Transverse colon (tissue), 4 donors: ENCODE measurements around the gene ZNFX1. TPM values are rescaled to one million over a fixed set of nuclear protein-coding genes. Genes with fewer than 3 reads are reported as not detected.

ENCODE experiments used
- DNase-seq: peaks from one replicate; pipeline ENCODE4 v3.0.0-alpha.2; 2019
- H3K27ac ChIP-seq, 4 donors: fragments of 200-600 bp; sonication (generic); 2 replicates each; pipeline ENCODE4 v1.5.1; 2016 to 2018; ENCODE audit warnings: inconsistent platforms in 4 of 4
- H3K27me3 ChIP-seq: fragments of 200-600 bp; sonication (generic); 2 replicates; pipeline ENCODE4 v1.5.1; 2017; ENCODE audit warnings: inconsistent platforms
- H3K36me3 ChIP-seq, 4 donors: fragments of 200-600 bp; sonication (generic); 2 replicates each; pipeline ENCODE4 v1.5.1; 2017 to 2019; ENCODE audit warnings: inconsistent platforms in 4 of 4
- H3K4me1 ChIP-seq, 4 donors: fragments of 200-600 bp; sonication (generic); 2 replicates each; pipeline ENCODE4 v1.5.1; 2017 to 2020; ENCODE audit warnings: inconsistent platforms in 4 of 4
- H3K4me3 ChIP-seq, 4 donors: fragments of 200-600 bp; sonication (generic); 1 replicate in 1 of 4; 2 replicates in 3 of 4; pipeline versions ENCODE4 v1.5.1 to v1.6.1; 2017 to 2019; ENCODE audit warnings: inconsistent platforms in 4 of 4
- H3K9me3 ChIP-seq, 2 donors: fragments of 200-600 bp; sonication (generic); 2 replicates each; pipeline ENCODE4 v1.5.1; 2017 to 2019; ENCODE audit warnings: inconsistent platforms in 2 of 2
- EP300 ChIP-seq: sonication (generic); formaldehyde crosslinking; IDR thresholded peaks from one replicate; pipeline ENCODE4 v1.6.1; 2017; ENCODE audit warnings: antibody characterized with exemption, low read depth
- POLR2A ChIP-seq: fragments of 450-650 bp; IDR thresholded peaks from one replicate; pipeline ENCODE4 v1.6.1; 2016; ENCODE audit warnings: antibody characterized with exemption, mild to moderate bottlenecking, moderate library complexity
- POLR2AphosphoS5 ChIP-seq, 3 donors: sonication (generic); formaldehyde crosslinking; IDR thresholded peaks; one replicate each; pipeline ENCODE4 v1.6.1; 2016; ENCODE audit warnings: antibody characterized with exemption in 3 of 3
- WGBS, 2 donors: methylation state at CpG; one replicate each; pipeline ENCODE4 v1.1.5; 2018; ENCODE audit warnings: low coverage in 1 of 2; 5-methylcytosine and 5-hydroxymethylcytosine counted together
- in situ Hi-C, 4 donors: fragments of 200-750 bp; cut with MboI; loops; one replicate each; pipeline versions ENCODE4 v1.15.0 to v1.15.1; 2017; ENCODE audit warnings: low sequenced_read_pairs in 3 of 4, low pct_ligation_motif_present in 1 of 4, low pct_unique_long_range_greater_than_20kb in 1 of 4
- intact Hi-C: fragments of 100-400 bp; cut with DNase I; formaldehyde crosslinking; loops from one replicate; pipeline ENCODE4 v1.15.1; 2023; ENCODE audit warnings: low total_unique reads
- total RNA-seq, 4 donors: library from RNA; depleted of rRNA; stranded (reverse); fragments of >200 nt; gene quantifications; one replicate each; pipeline ENCODE4 v1.1.0, GENCODE V29; 2016
- TF ChIP-seq, protein P1 (sequence below), 5 experiments: fragments of 200-600 bp in 3 of 5; fragments of 450-650 bp in 2 of 5; sonication (generic) in 3 of 5; IDR thresholded peaks; 1 replicate in 2 of 5; 2 replicates in 3 of 5; pipeline ENCODE4 v1.5.1; 2016 to 2017; ENCODE audit warnings: antibody characterized with exemption in 5 of 5, inconsistent platforms in 3 of 5, mild to moderate bottlenecking in 2 of 5, moderate library complexity in 1 of 5

ZNFX1 gene
- total RNA-seq, 4 donors from 2014 or later = 29.1 to 35.4 (median 33.5) TPM

DNA sequence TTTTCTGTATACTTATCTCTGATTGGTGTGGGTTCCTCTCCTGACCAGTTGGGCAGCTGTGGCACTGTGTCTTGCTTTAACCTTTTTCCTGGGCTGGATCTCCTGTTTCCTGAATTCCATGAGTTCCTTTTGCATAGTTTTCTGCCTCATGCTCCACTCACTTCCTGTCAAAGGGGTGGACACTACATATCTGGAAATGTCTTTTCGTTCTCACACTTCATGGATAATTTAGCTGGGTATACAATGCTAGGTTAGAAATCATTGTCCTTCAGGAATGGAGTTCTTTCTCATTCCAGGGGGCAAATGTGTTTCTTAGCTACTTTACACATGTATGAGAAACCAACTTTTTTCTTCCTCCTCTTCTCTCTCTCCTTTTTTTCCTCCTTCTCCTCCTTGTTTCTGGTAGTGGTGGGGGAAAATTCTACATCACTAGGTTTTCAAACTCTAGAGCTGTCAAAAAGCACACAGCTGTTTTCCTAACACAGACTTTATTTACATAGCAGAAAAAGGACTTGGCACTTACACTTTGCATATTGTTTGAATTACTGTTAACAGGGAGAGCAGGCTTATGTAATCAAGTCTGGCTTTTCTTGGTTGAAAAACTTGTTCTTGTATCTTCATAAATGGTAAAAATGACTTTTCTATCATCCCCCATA lies 67.6 kb downstream of the ZNFX1 start:
- H3K9me3 ChIP-seq = no peaks in the 10 kb centered on the region
- H3K27ac ChIP-seq = no peak overlapping the region
- no peak for DNase-seq

DNA sequence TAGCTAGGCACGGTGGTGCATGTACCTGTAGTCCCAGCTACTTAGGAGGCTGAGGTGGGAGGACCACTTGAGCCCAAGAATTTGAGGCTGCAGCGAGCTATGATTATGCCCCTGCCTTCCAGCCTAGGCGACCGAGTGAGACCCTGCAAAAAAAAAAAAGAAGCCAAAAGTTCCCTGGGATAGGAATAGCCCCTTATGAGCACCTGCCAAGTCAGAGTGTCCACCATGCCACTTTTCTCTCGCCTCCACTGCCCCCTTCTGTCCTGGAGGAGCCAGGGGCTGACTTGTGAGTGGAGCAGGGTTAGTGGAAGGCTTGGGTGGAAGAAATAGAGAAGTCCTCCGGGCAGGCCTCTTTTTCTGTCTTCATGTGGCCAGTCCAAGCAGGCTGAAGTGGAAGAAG lies 70.8 kb downstream of the ZNFX1 start:
- WGBS, 2 donors = 83 to 92% methylated on average over 4 to 6 of the region's 6 CpGs
- no peaks in the 10 kb centered on the region for H3K36me3 ChIP-seq
- DNase-seq = no peak
- H3K27ac ChIP-seq = no peak overlapping the region
- in situ Hi-C loops = no loop called here
- no peaks in the 10 kb centered on the region for H3K9me3 ChIP-seq
- TF ChIP-seq, protein P1, sequence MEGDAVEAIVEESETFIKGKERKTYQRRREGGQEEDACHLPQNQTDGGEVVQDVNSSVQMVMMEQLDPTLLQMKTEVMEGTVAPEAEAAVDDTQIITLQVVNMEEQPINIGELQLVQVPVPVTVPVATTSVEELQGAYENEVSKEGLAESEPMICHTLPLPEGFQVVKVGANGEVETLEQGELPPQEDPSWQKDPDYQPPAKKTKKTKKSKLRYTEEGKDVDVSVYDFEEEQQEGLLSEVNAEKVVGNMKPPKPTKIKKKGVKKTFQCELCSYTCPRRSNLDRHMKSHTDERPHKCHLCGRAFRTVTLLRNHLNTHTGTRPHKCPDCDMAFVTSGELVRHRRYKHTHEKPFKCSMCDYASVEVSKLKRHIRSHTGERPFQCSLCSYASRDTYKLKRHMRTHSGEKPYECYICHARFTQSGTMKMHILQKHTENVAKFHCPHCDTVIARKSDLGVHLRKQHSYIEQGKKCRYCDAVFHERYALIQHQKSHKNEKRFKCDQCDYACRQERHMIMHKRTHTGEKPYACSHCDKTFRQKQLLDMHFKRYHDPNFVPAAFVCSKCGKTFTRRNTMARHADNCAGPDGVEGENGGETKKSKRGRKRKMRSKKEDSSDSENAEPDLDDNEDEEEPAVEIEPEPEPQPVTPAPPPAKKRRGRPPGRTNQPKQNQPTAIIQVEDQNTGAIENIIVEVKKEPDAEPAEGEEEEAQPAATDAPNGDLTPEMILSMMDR (IDR thresholded peaks at IDR 0.05) = no peak
- no peak for TF ChIP-seq POLR2A
- TF ChIP-seq EP300 = no peak
- TF ChIP-seq POLR2AphosphoS5 (IDR thresholded peaks at IDR 0.05) = no peak
- no peaks in the 10 kb centered on the region for H3K27me3 ChIP-seq
- no peak overlapping the region for H3K4me3 ChIP-seq
- intact Hi-C loops = no loop called here
- H3K4me1 ChIP-seq = no peaks in the 10 kb centered on the region

More for the DNA sequence above, 67.6 kb downstream of the ZNFX1 start:
- Histone ChIP-seq H3K36me3 (no peaks in the 10 kb centered on the region), H3K27me3 (no peaks in the 10 kb centered on the region), H3K4me3 (no peak overlapping the region), H3K4me1 (no peaks in the 10 kb centered on the region)
- intact Hi-C loops (no loop called here), in situ Hi-C loops (loop anchor here in 2 of 4 donors (10.0 kb wide), 1 partner anchor 75 kb away; no protein-coding TSS in a partner anchor)
- 91 to 100% methylated on average over 1 of the region's 1 CpG for WGBS, 2 donors
- TF ChIP-seq POLR2A (no peak), POLR2AphosphoS5 (IDR thresholded peaks at IDR 0.05) (no peak), EP300 (no peak)
- TF ChIP-seq, protein P1 (IDR thresholded peaks at IDR 0.05) = no peak

DNA sequence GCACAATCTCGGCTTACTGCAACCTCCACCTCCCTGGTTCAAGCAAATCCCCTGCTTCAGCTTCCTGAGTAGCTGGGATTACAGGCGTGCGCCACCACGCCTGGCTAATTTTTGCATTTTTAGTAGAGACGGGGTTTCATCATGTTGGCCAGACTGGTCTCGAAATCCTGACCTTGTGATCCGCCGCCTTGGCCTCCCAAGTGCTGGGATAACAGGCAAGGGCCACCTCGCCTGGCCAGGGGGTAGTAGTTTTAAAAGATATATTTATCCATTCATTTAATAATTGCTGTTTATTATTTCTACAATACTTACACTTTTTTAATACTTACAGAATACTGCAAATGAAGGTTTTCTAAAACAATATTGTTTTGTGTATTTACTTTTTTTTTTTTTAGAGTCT lies 74.1 kb downstream of the ZNFX1 start:
- no peak overlapping the region for H3K4me3 ChIP-seq
- TF ChIP-seq EP300 (no peak), POLR2A (no peak), POLR2AphosphoS5 (IDR thresholded peaks at IDR 0.05) (no peak)
- TF ChIP-seq, protein P1 (IDR thresholded peaks at IDR 0.05) = no peak
- intact Hi-C loops (no loop called here), in situ Hi-C loops (no loop called here)
- no peaks in the 10 kb centered on the region for H3K9me3 ChIP-seq
- H3K36me3 ChIP-seq = no peaks in the 10 kb centered on the region
- H3K27me3 ChIP-seq = no peaks in the 10 kb centered on the region
- WGBS, 2 donors = 76 to 90% methylated on average over 2 to 9 of the region's 9 CpGs
- H3K4me1 ChIP-seq = no peaks in the 10 kb centered on the region
- H3K27ac ChIP-seq = no peak overlapping the region
- DNase-seq = no peak

DNA sequence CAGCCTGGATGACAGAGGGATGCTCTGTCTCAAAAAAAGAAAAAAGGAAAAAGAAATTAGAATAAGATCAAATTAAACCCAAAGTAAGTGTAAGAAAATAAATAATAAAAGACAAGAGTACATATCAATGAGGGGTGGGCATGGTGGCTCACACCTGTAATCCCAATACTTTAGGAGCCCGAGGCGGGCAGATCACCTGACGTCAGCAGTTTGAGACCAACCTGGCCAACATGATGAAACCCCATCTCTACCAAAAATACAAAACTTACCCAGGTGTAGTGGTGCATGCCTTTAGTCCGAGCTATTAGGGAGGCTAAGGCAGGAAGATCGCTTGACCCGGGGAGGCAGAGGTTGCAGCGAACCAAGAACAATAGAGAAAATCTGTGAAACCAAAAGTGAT lies 74.8 kb downstream of the ZNFX1 start:
- TF ChIP-seq, protein P1 (IDR thresholded peaks at IDR 0.05) = no peak
- TF ChIP-seq POLR2AphosphoS5 (IDR thresholded peaks at IDR 0.05) = no peak
- TF ChIP-seq POLR2A = no peak
- TF ChIP-seq EP300 = no peak
- no peak for DNase-seq
- no peaks in the 10 kb centered on the region for H3K4me1 ChIP-seq
- no peak overlapping the region for H3K27ac ChIP-seq
- no peaks in the 10 kb centered on the region for H3K9me3 ChIP-seq
- 88 to 92% methylated on average over 7 of the region's 7 CpGs for WGBS, 2 donors
- no peaks in the 10 kb centered on the region for H3K36me3 ChIP-seq
- intact Hi-C loops (no loop called here), in situ Hi-C loops (no loop called here)
- no peak overlapping the region for H3K4me3 ChIP-seq
- H3K27me3 ChIP-seq = no peaks in the 10 kb centered on the region
